ENCODE measurements around the gene VSTM2L. TPM values are rescaled to one million over a fixed set of nuclear protein-coding genes. Genes with fewer than 3 reads are reported as not detected.

VSTM2L gene
- total and polyA plus RNA-seq, 2 of the 4 experiments (the other 2 are of a cell fraction), result 0.18 to 0.19 TPM

GRCh38 chr20:37936451-37936850 is 33.5 kb downstream of the VSTM2L start:
- Histone ChIP-seq H3K23ac (ENCODE audit: low read depth, low read length) (no peak overlapping the region), H3K9ac (ENCODE audit: low read depth, low read length) (no peak overlapping the region), H3K4me2 (ENCODE audit: low read depth, low read length) (no peak overlapping the region), H2BK15ac (ENCODE audit: low read depth, low read length) (no peak overlapping the region), H2BK120ac (ENCODE audit: low read depth, low read length) (no peak overlapping the region), H3K79me1 (ENCODE audit: low read depth in 1 of 2, low read length in 2 of 2) (no peaks in the 10 kb centered on the region), H2BK5ac (ENCODE audit: low read depth, low read length, poor library complexity, severe bottlenecking) (no peak overlapping the region), H3K9me1 (ENCODE audit: insufficient read depth, low read length) (no peaks in the 10 kb centered on the region), H3K9me3 (ENCODE audit: control insufficient read depth, insufficient read depth, low read length) (no peaks in the 10 kb centered on the region), H4K20me1 (ENCODE audit: insufficient read depth, low read length) (no peaks in the 10 kb centered on the region), H3K36me3 (ENCODE audit: control insufficient read depth, insufficient read depth, low read length) (no peaks in the 10 kb centered on the region), H3K27me3 (ENCODE audit: control insufficient read depth, insufficient read depth, low read length) (peaks cover 34% of the 10 kb centered on the region), H3K18ac (ENCODE audit: low read depth, low read length) (no peak overlapping the region), H2AFZ (replicated peaks; ENCODE audit: low read length, poor library complexity) (no peak overlapping the region), H3K4me3 (ENCODE audit: insufficient read depth, low read depth, low read length) (no peak overlapping the region), H2BK20ac (ENCODE audit: low read depth, low read length) (no peak overlapping the region), H2AK5ac (ENCODE audit: low read depth, low read length) (no peak overlapping the region), H3K27ac (ENCODE audit: insufficient read depth, low read length) (no peak overlapping the region), H3K56ac (ENCODE audit: extremely low read depth, insufficient read depth, low read length) (no peak overlapping the region), H3K4ac (ENCODE audit: low read depth, low read length) (no peak overlapping the region), H3K4me1 (ENCODE audit: control insufficient read depth, insufficient read depth, low read length) (no peaks in the 10 kb centered on the region), H2AK9ac (replicated peaks; ENCODE audit: low read depth, low read length, poor library complexity) (no peak overlapping the region), H4K5ac (ENCODE audit: low read depth, low read length) (no peak overlapping the region), H3K14ac (replicated peaks; ENCODE audit: low read depth, low read length) (no peak overlapping the region), H4K91ac (ENCODE audit: insufficient read depth, low read depth, low read length) (no peak overlapping the region), H4K8ac (ENCODE audit: low read depth in 2 of 2, low read length in 2 of 2) (no peak overlapping the region)
- no peak for TF ChIP-seq RFX5 (IDR thresholded peaks at IDR 0.05; ENCODE audit: low read depth, low read length)
- no peak for TF ChIP-seq MXI1 (IDR thresholded peaks at IDR 0.05; ENCODE audit: borderline replicate concordance, low read depth, low read length)
- TF ChIP-seq ELK1 (IDR thresholded peaks at IDR 0.05; ENCODE audit: borderline replicate concordance, low read depth, low read length), result no peak
- TF ChIP-seq SMC3 (IDR thresholded peaks at IDR 0.05; ENCODE audit: low read depth, low read length), result no peak
- no peak for TF ChIP-seq USF2 (IDR thresholded peaks at IDR 0.05; ENCODE audit: low read depth, low read length)
- no peak for TF ChIP-seq FOS (IDR thresholded peaks at IDR 0.05; ENCODE audit: low read depth, low read length)
- no peak for TF ChIP-seq CHD1 (IDR thresholded peaks at IDR 0.05; ENCODE audit: low read depth, low read length)
- TF ChIP-seq BHLHE40 (IDR thresholded peaks at IDR 0.05; ENCODE audit: low read depth, low read length), result no peak
- no peak for TF ChIP-seq CTCF (conservative IDR thresholded peaks at IDR 0.05; ENCODE audit: low read depth, low read length)
- no peak for TF ChIP-seq MAZ (IDR thresholded peaks at IDR 0.05; ENCODE audit: borderline replicate concordance, low read depth, low read length)
- TF ChIP-seq RAD21 (IDR thresholded peaks at IDR 0.05; ENCODE audit: low read length), result no peak
- no peak for TF ChIP-seq RCOR1 (IDR thresholded peaks at IDR 0.05; ENCODE audit: insufficient replicate concordance, low read length)
- TF ChIP-seq CEBPB (IDR thresholded peaks at IDR 0.05; ENCODE audit: low read depth, low read length), result no peak
- TF ChIP-seq NFE2L2 (IDR thresholded peaks at IDR 0.05; ENCODE audit: low read depth, low read length), result no peak
- TF ChIP-seq MAFK (IDR thresholded peaks at IDR 0.05; ENCODE audit: low read depth, low read length), result no peak
- TF ChIP-seq POLR2A (IDR thresholded peaks at IDR 0.05; ENCODE audit: low read depth, low read length), result no peak
- WGBS, 2 experiments (ENCODE audit: extremely low coverage in 2 of 2, insufficient read length in 1 of 2), result no CpG with 5 or more reads among the region's 8 CpGs
- DNase-seq, result no peak
- ChIA-PET POLR2A (ENCODE audit: unreplicated experiment) (interaction anchor here (0.6 kb wide), 1 partner anchor 290 kb away, joined by 5 read pairs; no protein-coding TSS in a partner anchor), CTCF (no interaction called here)
- BruUV-seq (replicated peaks), result no TSS peak
- in situ Hi-C loops (cut with MboI; ENCODE audit: low sequenced_read_pairs) (no loop called here), intact Hi-C loops (cut with micrococcal nuclease) (no loop called here), dilution Hi-C loops (cut with HindIII; ENCODE audit: low sequenced_read_pairs, unreplicated experiment) (no loop called here)
- no peak for ATAC-seq (ENCODE audit: low read depth)
